Measurements from ENCODE around the gene SLC6A7. TPM values are rescaled to one million over a fixed set of nuclear protein-coding genes. Genes with fewer than 3 reads are reported as not detected.

SLC6A7 gene
- total and polyA plus RNA-seq, 2 experiments from 2014 or later: not detected

DNA sequence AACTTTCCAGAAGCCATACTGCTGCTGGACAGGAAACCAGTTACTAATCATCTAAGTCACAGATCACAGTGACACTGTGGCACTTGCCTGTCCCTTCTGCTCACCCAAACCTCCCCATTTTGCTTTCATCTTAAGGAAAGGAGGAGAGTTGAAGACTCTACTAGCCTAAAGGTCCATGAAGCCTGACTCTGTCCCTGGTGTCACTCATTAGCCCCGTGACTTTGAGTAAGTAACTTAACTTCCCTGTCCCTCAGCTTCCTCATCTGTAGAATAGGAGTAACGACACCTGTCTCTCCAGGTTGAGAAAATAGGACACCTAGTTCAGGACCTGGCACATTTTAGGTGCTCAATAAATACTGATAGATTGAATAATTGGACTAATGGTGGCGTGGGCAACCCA lies 536 bp upstream of the SLC6A7 start:
- Histone ChIP-seq H3K27me3 (peaks cover 67% of the 10 kb centered on the region), H3K9me3 (ENCODE audit: low read depth) (no peaks in the 10 kb centered on the region), H3K27ac (no peak overlapping the region), H3K4me1 (ENCODE audit: low read depth) (no peaks in the 10 kb centered on the region), H3K36me3 (no peaks in the 10 kb centered on the region), H3K4me3 (no peak overlapping the region)
- no peak for TF ChIP-seq CTCF (IDR thresholded peaks at IDR 0.05; ENCODE audit: low read depth, low read length)
- no peak for DNase-seq (ENCODE audit: low read depth in 1 of 2, low spot score in 1 of 2)

- no peaks in the 10 kb centered on the region for H3K36me3 ChIP-seq
- H3K4me1 ChIP-seq (ENCODE audit: low read depth): no peaks in the 10 kb centered on the region
- no peak for TF ChIP-seq CTCF (IDR thresholded peaks at IDR 0.05; ENCODE audit: low read depth, low read length)
- no peak overlapping the region for H3K27ac ChIP-seq
- no peaks in the 10 kb centered on the region for H3K9me3 ChIP-seq (ENCODE audit: low read depth)
- H3K4me3 ChIP-seq: no peak overlapping the region
- H3K27me3 ChIP-seq: peaks cover 67% of the 10 kb centered on the region
- DNase-seq (ENCODE audit: low read depth in 1 of 2, low spot score in 1 of 2): no peak
These were observed 679 bp downstream of the SLC6A7 start for GRCh38 chr5:150190503-150190979.

- H3K4me3 ChIP-seq: no peak overlapping the region
- DNase-seq (ENCODE audit: low read depth in 1 of 2, low spot score in 1 of 2): no peak
- peaks cover 67% of the 10 kb centered on the region for H3K27me3 ChIP-seq
- no peak for TF ChIP-seq CTCF (IDR thresholded peaks at IDR 0.05; ENCODE audit: low read depth, low read length)
- H3K36me3 ChIP-seq: no peaks in the 10 kb centered on the region
- no peaks in the 10 kb centered on the region for H3K4me1 ChIP-seq (ENCODE audit: low read depth)
- H3K27ac ChIP-seq: no peak overlapping the region
- no peaks in the 10 kb centered on the region for H3K9me3 ChIP-seq (ENCODE audit: low read depth)
These were observed 1.1 kb downstream of the SLC6A7 start for GRCh38 chr5:150190987-150191386.

- Histone ChIP-seq H3K9me3 (ENCODE audit: low read depth) (no peaks in the 10 kb centered on the region), H3K4me3 (no peak overlapping the region), H3K4me1 (ENCODE audit: low read depth) (no peaks in the 10 kb centered on the region), H3K27me3 (peaks cover 56% of the 10 kb centered on the region), H3K36me3 (no peaks in the 10 kb centered on the region), H3K27ac (no peak overlapping the region)
- no peak for DNase-seq (ENCODE audit: low read depth in 1 of 2, low spot score in 1 of 2)
- no peak for TF ChIP-seq CTCF (IDR thresholded peaks at IDR 0.05; ENCODE audit: low read depth, low read length)
These were observed 2.6 kb downstream of the SLC6A7 start for GRCh38 chr5:150192462-150192861.

DNA sequence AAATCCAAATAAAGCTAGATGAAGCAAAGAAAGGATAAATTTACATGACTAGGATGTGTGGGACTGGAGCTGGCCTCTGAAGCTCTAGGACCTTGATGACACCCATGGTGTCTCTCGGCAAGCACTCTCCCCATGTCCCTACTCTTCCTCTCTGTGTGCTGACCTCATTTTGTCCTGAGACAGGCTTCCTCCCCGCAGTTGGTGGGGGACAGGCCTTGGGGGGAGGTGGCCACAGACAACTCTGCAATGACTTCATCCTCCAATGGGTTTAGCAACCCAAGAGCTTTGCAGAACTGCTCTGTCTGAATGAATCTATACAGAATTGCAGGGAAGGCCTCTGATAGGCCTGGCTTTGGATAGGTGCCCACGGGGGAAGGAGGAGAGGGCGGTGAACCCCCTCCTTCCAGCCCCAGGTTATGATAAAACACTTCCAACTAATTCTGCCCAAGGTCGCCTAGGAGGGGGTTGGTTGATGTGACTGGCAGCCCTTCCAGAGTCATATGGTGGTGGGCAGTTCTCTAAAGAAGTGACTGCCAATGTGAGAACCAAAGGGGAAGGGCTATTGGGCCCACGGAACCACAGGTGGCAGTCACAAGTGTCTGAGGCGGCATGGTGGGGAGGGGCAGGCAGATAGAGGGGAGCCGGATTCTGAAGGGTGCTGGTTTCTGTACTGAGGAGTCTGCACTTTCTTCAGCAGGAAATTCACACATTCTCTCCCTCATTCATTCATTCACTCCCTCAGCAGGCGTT lies 6.0 kb downstream of the SLC6A7 start:
- no peaks in the 10 kb centered on the region for H3K4me1 ChIP-seq (ENCODE audit: low read depth)
- TF ChIP-seq CTCF (IDR thresholded peaks at IDR 0.05; ENCODE audit: low read depth, low read length): no peak
- no peaks in the 10 kb centered on the region for H3K9me3 ChIP-seq (ENCODE audit: low read depth)
- no peak overlapping the region for H3K27ac ChIP-seq
- no peak for DNase-seq (ENCODE audit: low read depth in 1 of 2, low spot score in 1 of 2)
- H3K4me3 ChIP-seq: no peak overlapping the region
- no peaks in the 10 kb centered on the region for H3K36me3 ChIP-seq
- peaks cover 33% of the 10 kb centered on the region for H3K27me3 ChIP-seq

Data from cardiac muscle cell (in vitro differentiated cells and primary cell).